Mammary epithelial cell (primary cell): ENCODE results near the gene C12orf60.

ENCODE experiments used
- CTCF ChIP-seq, 2 donors: IDR thresholded peaks in 1 of 2; conservative IDR thresholded peaks in 1 of 2; 2 replicates each; pipeline ENCODE4 v1.5.1; 2011 to 2012; ENCODE audit warnings: inconsistent platforms in 2 of 2, low read length in 2 of 2, mild to moderate bottlenecking in 2 of 2, control low read depth in 1 of 2, low read depth in 1 of 2; ENCODE audit not compliant: insufficient read depth in 1 of 2; ENCODE audit errors: extremely low read depth in 1 of 2
- EZH2 ChIP-seq: IDR thresholded peaks from 2 replicates; pipeline ENCODE4 v1.6.1; 2012; ENCODE audit warnings: low read length, inconsistent platforms, borderline replicate concordance

DNA sequence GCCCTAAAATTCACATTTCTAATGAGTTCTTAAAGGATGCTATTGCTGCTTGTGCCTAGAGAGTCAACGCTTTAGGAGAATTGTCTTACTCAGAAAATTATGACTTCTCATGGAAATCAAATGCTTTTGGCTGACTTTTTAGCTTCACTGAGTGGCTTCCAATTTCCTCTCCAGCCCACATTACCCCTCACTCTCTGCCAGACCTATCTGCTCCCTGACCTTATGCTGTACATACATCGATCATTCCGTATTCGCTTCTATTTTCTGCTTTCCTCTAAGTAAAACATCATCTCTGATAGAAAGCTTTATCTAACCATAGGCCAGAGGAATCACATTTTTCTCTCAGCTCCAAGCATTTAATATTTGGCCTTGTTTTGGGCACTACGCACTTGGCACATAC, 23.0 kb downstream of the C12orf60 start:
- no peak for TF ChIP-seq CTCF (conservative IDR thresholded peaks at IDR 0.05 in 1 of 2, IDR thresholded peaks at IDR 0.05 in 1 of 2; ENCODE audit: extremely low read depth in 1 of 2, insufficient read depth in 1 of 2, low read depth in 1 of 2, low read length in 2 of 2)
- no peak for TF ChIP-seq EZH2
